Measurements from ENCODE around the gene TRAPPC12.
A peak's percentile ranks its signal among the peaks of the same experiment; 100 is the strongest.

Gene TRAPPC12

GRCh38 chr2:3516831-3517230, 137.3 kb downstream of the TRAPPC12 start:
- no peak for DNase-seq

DNA sequence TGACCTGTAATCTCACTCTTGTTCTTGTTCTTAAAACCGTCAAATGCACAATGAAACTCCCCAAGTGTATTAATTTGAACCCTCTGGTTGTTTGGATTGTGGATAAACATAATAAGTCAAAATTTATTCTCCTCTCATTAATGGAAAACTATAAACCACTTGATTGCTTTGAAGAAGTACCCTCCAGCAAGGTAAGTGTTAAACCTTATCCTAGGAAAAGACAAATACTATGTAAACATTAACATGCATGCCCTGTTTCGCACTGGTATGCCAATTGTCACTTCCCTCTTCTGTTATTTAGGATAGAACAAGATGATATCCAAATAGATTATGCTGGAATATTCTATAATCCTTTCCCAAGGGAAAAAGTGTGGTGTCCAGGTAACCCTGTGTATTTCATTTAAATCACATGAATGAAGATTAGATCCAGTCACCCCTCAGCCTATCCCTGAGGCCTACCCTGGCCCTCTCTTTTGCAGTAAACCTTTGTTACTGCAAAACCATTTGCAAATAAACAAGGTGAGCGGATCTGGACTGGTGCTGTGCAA, 138.5 kb downstream of the TRAPPC12 start:
- no peak for DNase-seq

- peak; percentile 97 for DNase-seq
Observed at GRCh38 chr2:3518496-3519254, 139.2 kb downstream of the TRAPPC12 start.

DNA sequence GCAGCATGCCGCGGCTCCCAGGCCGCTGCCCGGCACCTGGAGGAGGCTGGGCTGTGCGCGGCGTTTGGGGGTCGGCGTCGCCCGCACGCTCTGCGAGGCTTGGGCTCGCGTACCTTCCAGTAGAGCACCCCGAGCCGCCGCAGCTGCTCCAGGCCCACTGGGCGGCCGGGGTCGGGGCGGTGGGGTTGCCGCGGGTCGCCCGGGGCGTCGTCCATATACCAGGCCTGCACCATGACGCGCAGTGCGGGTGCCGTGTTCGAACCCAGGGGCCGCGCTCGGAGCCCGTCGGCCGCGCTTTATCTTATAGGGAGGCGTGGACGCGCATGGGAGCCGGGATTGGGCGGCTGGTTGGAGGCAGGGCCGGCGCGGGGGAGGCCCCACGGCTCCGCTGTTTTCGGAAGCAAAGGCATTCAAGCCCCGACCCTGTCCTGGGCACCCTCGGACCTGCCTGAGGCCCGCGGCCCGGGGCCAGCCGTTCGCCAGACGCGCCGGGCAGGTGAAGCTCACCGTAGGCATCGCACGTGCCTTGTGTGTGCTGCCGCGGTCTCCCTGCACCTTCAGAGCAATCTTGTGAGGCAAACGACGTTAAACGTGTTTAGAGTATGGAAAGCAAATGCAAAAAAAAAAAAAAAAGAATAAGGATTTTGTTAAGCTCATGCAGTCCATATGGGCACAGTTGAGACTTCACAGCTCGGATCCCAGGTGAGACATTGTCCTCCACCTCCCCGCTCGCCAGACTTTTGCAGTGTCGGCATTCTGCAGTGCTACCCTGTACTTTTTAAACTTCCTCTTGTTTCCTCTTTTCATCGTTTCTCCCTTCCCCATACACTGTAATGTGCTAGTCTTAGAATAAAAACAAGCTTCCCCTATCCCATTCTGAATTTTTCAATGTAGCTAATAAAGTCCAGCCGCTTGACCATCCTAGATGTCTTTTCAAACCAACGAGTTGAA, 140.0 kb downstream of the TRAPPC12 start, which contains the start of gene ADI1:
TSS of gene ADI1 (minus strand) at position 277 of the 951 bp plus-strand sequence. CDS start at position 233, 44 bp downstream.
- DNase-seq: peak; percentile 91

DNA sequence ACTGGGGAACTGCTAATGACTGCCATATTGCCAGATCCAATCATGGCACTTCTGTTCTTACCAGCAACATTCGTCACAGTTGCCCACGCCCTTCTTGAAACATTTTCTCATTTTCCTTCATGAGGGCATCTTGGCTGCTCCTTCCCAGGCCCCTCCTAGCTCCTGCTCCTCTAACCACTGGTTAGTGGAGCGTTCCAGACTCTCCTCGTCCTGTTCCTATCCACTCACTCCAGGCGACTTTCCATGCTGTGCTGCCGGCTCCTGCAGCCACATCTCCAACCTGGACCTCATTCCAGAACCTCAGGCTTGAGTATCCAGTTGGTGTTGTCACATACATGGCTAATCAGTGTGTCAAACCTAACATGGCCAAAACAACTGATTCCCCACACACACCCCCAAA, 141.1 kb downstream of the TRAPPC12 start:
- DNase-seq: no peak

DNA sequence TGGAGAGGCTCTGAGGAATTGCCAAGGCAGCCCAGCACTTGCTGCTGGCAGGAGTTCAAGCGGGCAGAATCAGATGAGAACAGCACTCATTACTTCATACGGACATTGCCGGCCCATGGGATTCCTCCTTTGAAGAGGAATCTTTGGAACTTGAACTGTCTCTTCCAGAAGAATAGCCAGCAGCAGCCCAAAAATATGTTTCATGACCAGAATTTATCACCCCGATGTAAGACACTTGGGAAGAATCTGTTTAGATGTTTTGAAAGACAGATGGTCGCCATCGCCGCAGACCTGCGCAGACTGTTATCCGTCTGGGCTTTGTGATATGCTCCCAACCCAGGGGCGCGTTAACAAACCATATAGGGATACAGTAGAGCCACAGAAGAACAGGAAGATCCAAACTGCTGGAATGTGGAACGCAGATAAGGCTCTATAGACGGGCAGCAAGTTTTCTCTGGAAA, 143.5 kb downstream of the TRAPPC12 start:
- no peak for DNase-seq

- DNase-seq: no peak
Observed at GRCh38 chr2:3523551-3524041, 144.1 kb downstream of the TRAPPC12 start.

- DNase-seq: no peak
Observed at GRCh38 chr2:3526871-3527270, 147.4 kb downstream of the TRAPPC12 start.

- no peak for DNase-seq
Observed at GRCh38 chr2:3527886-3528785, 148.6 kb downstream of the TRAPPC12 start.
